ENCODE results near the gene TMEM131.

The TMEM131 gene

DNA sequence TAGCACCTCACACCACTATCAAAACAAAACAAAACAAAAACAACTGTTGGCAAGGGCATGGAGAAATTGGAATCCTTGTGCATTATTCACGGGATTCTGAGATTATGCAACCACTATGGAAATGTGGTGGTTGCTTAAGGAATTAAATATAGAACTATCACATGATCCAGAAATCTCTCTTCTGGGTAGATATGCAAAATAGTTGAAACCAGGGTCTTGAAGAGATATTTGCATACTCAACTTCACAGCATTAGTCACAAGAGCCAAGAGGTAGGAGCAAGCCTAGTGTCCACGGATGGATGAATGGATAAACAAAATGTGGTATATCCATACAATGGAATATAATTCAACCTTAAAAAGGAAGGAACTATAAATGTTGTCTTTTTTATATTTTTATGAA lies 7.0 kb downstream of the TMEM131 start:
- no peak for TF ChIP-seq ZNF274 (IDR thresholded peaks at IDR 0.05; ENCODE audit: low read depth, low read length)

DNA sequence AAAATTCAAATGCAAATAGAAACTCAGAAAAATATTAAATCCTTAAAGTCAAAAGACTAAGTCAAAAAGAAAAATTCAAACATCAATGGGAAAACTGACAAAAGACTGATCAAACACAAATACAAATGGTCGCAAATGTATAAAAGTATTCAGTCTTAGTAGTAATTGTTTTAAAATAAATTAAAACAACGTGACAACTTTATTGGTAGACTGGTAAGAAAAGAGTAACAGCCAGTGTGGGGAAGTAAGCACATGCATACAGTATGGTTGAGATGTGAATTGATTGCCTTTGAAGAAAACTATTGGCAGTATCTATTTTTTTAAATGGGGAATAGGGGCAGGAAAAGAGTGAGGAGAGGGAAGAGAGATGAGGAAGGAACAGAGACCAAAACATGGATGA lies 9.8 kb downstream of the TMEM131 start:
- TF ChIP-seq ZNF274 (IDR thresholded peaks at IDR 0.05; ENCODE audit: low read depth, low read length): no peak
- no peak overlapping the region for H3K4me3 ChIP-seq (ENCODE audit: low read length)

More for the DNA sequence above, 7.0 kb downstream of the TMEM131 start:
- no peak overlapping the region for H3K4me3 ChIP-seq (ENCODE audit: low read length)

- no peak overlapping the region for H3K4me3 ChIP-seq (ENCODE audit: low read length)
- no peak for TF ChIP-seq ZNF274 (IDR thresholded peaks at IDR 0.05; ENCODE audit: low read depth, low read length)
Measured at GRCh38 chr2:97983698-97984097, 12.1 kb downstream of the TMEM131 start.

DNA sequence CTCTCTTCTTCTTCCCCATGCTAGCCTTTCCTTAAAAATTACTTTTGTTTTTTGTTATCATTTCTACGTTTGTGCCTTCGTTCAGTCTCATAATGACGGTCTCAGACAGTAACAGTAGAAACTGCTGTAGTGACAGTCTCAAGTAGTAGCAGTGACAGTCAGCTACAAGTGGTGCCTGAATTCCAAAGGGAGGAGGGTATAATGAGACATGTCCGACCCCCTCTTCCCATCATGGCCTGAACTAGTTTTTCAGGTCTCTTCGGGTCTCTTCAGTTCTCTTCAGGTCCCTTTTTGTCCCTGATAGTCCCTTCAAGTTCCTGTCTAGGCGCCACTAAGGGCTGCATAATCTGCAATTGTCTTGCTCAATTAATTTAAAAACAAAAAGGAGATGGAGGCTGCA lies 12.6 kb downstream of the TMEM131 start:
- H3K4me3 ChIP-seq (ENCODE audit: low read length): no peak overlapping the region
- TF ChIP-seq ZNF274 (IDR thresholded peaks at IDR 0.05; ENCODE audit: low read depth, low read length): no peak

- no peak for TF ChIP-seq ZNF274 (IDR thresholded peaks at IDR 0.05; ENCODE audit: low read depth, low read length)
Measured at GRCh38 chr2:97982621-97983020, 13.1 kb downstream of the TMEM131 start.

GRCh38 chr2:97981961-97982360 lies 13.8 kb downstream of the TMEM131 start:
- H3K4me3 ChIP-seq (ENCODE audit: low read length): no peak overlapping the region
- no peak for TF ChIP-seq ZNF274 (IDR thresholded peaks at IDR 0.05; ENCODE audit: low read depth, low read length)

More at GRCh38 chr2:97982621-97983020, 13.1 kb downstream of the TMEM131 start:
- no peak overlapping the region for H3K4me3 ChIP-seq (ENCODE audit: low read length)

GRCh38 chr2:97979904-97980303 lies 15.8 kb downstream of the TMEM131 start:
- TF ChIP-seq ZNF274 (IDR thresholded peaks at IDR 0.05; ENCODE audit: low read depth, low read length): no peak
- no peak overlapping the region for H3K4me3 ChIP-seq (ENCODE audit: low read length)

GRCh38 chr2:97974471-97974870 lies 21.3 kb downstream of the TMEM131 start:
- H3K4me3 ChIP-seq (ENCODE audit: low read length): no peak overlapping the region
- no peak for TF ChIP-seq ZNF274 (IDR thresholded peaks at IDR 0.05; ENCODE audit: low read depth, low read length)

DNA sequence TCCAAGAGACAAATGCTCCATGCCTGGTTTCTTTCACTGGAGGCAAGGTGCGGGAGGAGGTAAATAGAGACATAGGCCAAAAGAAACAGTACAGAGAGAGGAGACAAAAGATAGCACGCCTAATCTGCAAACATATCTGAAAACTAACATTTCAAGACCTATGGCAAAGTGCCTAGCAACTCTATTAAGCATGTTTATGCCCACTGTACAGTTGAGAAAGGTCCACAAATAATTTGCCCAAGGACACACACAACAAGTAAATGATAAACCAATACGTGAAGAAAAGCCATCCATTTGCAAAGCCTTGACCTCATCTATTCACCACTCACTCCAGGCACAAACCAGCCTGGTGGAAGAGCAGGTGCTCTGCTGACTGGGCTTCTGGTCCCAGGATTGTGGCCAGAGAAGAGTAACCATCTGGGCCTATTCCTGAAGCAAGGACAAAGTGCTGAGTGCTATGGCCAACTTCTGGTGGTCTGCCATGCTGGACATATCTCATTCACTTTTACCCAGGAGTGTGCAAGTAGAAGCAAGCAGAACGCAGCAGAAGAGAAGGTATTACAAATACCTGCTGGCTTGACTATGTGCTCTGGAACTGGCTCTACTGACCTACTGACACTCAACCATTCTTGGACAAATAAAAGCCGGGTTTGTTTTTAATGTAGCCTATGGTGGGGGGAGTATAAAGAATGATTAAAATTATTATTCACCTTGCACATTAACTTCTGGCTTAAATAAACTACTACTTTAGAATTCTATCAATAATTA lies 25.3 kb downstream of the TMEM131 start:
- TF ChIP-seq ZNF274 (IDR thresholded peaks at IDR 0.05; ENCODE audit: low read depth, low read length): no peak
- no peak overlapping the region for H3K4me3 ChIP-seq (ENCODE audit: low read length)

- no peak overlapping the region for H3K4me3 ChIP-seq (ENCODE audit: low read length)
- TF ChIP-seq ZNF274 (IDR thresholded peaks at IDR 0.05; ENCODE audit: low read depth, low read length): no peak
Measured at GRCh38 chr2:97969081-97970067, 26.4 kb downstream of the TMEM131 start.

DNA sequence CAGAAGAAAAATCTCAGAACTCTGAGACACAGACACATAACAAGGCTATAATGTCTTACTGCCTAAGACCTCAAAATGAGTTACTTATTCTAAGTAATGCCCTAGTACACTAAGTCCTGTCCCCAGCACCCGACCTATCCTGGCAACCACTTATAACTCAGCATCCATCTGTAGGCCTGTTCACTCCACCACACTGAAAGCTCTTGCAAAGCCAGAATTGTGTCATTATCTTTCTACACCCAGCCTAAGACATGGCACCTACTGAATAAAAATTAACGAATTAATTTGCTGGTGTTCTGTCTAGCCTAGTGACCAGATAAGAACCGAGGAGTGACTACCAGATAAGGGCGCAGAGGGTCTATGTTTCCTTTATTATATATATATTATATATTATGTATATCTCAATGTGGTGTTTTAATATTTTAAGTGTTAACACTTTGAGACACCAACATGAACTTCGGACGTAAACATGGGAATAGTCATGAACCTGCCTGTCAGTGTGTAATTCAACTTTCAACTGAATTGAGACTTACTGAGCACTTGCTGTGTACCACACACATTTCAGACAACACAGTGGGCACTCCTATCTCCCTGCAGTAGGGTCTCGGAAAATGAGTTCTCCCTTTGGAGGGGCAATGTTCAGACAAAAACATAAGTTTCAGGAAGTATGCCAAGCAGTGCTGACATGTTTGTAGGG lies 27.7 kb downstream of the TMEM131 start:
- no peak for TF ChIP-seq ZNF274 (IDR thresholded peaks at IDR 0.05; ENCODE audit: low read depth, low read length)

GRCh38 chr2:97967216-97967592 lies 28.5 kb downstream of the TMEM131 start:
- no peak overlapping the region for H3K4me3 ChIP-seq (ENCODE audit: low read length)
- no peak for TF ChIP-seq ZNF274 (IDR thresholded peaks at IDR 0.05; ENCODE audit: low read depth, low read length)

More for the DNA sequence above, 27.7 kb downstream of the TMEM131 start:
- no peak overlapping the region for H3K4me3 ChIP-seq (ENCODE audit: low read length)

DNA sequence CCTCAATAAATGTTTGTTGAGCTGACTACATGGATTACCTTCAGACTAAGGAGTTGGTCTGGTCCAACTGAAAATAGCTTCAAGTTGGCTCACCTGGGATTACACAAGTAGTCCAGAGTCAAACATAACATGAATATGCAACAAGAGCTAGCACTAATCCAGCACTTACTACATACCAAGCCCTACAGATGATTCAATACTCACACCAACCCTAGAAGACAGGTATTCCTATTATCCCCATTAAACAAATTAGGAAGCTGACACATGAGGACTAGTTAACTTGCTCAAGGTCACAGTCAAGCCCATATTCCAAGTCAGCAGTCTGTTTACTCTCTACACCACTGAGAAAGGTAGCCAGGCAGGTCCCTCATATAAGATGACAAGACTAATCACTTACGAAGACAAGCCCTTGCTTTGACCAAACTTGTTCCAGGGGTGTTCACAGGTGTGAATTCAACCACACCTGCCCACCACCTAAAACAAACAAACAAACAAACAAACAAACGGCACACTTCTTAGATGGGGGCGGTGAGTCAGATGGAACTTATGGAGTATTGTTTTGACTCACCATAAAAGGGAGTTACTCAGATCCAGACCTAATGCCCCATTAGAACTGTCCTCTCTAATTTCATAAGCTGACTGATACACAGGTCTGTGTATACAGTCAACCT lies 29.1 kb downstream of the TMEM131 start:
- TF ChIP-seq ZNF274 (IDR thresholded peaks at IDR 0.05; ENCODE audit: low read depth, low read length): no peak

GRCh38 chr2:97965116-97965515 lies 30.6 kb downstream of the TMEM131 start:
- no peak overlapping the region for H3K4me3 ChIP-seq (ENCODE audit: low read length)
- TF ChIP-seq ZNF274 (IDR thresholded peaks at IDR 0.05; ENCODE audit: low read depth, low read length): no peak

More for the DNA sequence above, 29.1 kb downstream of the TMEM131 start:
- no peak overlapping the region for H3K4me3 ChIP-seq (ENCODE audit: low read length)

All from GM08714 (cell line).